ENCODE measurements around the gene FAM24B.
"Not testable (repeated sequence)": the region's sequence is repeated elsewhere in the genome, so short reads cannot be mapped to it uniquely, and the experiment has no call there.

The FAM24B gene, protein sequence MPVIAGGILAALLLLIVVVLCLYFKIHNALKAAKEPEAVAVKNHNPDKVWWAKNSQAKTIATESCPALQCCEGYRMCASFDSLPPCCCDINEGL

DNA sequence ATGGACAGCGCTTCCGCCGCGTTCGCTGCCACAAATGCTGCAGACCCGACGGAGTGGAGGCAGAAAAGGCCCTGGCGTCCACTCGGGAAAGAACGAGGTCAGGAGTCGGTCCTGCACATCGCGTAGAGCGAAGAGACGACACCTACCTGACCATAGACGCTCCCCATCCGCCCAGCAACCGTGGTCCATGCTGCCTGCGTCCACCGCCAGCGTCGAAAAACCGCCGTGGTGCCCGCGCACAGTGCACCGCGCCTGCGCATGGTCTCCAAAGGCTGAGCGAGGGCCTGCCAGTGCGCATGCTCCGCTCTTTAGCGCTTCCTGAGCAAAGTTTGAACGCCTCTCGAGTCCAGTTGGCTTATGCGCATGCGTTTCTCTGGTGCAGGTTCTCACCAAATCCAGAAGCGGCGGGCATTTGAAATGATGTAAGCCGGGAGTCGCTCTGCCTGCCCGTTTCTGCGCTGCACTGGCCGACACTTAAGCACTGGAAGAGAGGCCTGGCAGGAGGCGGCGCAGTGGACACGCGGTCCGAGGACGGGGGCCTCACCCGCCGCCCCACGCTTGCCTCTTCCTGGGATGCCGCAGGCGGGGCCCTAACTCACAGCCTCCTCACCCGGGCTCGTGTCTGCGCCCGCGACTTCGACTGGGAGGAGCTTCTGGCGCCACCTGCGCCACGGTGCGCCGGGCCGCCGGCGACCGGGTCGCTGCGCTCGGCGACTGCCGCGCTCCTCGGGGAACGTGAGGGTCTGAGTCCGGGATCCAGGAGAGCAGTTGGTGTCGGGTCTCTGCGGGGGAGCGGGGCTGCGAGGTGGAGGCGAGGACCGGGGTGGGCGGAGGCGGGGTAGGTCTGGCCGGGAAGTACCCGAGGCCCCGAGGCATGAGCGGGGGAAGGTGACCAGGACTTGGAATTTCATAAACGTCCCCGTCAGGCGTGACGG lies at the start of gene FAM24B:
Gene FAM24B, minus strand, starts transcription at position 243 of the 935 bp plus-strand sequence. CDS start 29,066 bp downstream, outside the sequence.
- peak; percentile 90 for DNase-seq (ENCODE audit: low spot score)

DNA sequence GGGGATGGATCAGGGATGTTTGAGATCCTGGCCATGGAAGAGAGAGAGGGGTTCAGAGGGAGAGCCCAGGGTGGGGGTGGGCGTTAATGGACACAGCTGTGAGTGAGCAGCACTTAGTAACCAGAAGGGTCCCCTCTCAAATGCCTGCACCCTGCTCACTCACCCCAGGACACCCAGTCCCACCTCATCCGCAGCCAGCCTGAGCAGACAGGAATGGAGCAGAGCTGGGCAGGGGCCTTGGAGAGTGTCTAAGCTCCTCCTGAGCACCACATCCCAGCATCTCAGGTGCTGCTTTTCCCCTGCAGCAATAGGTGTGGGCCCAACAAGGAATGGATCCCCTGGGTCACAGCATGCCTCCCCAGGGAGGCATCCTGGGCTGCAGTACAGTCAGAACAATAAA lies 36.3 kb upstream of the FAM24B start:
- DNase-seq (ENCODE audit: low spot score), result no peak

DNA sequence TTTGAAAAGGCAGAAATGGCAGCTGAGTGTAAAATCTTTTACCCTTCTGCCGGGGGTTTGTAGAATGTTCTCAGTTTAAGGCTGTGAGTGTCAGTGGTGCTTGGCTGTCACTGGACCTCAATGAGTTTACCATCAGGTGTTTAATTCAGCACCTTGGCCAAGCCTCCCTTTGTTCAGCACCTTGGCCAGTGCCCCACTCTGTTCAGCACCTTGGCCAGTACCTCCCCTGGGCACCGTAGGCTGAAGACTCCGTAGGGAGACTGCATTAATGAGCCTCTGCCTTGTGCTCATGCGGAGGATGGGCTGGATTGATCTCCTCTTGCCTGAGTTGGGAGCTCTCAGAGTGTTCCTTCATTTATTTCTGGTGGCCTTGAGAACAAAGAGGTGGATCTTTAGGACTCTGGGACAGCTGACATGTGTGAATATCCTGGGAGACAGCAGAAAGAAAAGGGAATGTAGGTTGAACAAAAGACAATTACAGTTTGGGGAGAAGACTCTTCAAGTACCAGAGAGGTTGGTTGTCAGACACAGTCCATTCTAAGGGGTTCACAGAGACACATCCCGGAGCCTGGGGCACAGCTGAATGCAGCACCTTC lies 32.6 kb upstream of the FAM24B start:
- peak; percentile 36 for DNase-seq (ENCODE audit: low spot score)

DNA sequence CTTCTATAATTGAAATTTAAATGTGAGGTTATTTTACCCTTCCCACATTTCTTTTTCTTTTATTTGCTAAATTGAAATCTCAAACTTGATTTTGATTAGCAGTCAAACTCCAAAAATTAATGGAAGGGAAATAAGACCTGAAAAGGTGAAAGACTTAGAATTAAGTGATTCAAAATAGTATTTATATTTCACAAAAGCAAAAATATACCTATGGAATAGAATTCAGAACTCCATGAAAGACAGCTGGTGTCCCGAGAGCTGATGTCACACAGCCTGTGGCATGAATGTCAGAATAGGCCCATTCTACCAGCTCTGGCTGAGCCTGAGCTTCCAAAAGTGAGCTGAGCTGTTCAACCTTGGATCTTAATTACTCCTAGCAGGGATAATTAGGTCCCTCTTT lies 30.9 kb upstream of the FAM24B start, which contains the start of gene FAM24A:
Gene FAM24A, plus strand, starts transcription at position 301 of the 400 bp plus-strand sequence. CDS start 1,025 bp downstream, outside the sequence.
- no peak for DNase-seq (ENCODE audit: low spot score)

DNA sequence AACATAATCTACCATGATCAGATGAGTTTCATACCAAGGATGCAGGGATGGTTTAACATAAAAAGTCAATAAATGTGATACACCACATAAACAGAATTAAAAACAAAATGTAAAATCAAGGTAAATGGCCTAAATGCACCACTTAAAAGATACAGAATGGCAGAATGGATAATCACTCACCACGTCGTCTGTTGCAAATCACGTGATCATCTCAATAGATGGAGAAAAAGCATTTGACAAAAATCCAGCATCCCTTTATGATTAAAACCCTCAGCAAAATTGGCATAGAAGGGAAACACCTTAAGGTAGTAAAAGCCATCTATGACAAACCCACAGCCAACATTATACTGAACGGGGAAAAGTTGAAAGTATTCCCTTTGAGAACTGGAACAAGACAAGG lies 24.5 kb upstream of the FAM24B start:
- not testable (repeated sequence) for DNase-seq (ENCODE audit: low spot score)

DNA sequence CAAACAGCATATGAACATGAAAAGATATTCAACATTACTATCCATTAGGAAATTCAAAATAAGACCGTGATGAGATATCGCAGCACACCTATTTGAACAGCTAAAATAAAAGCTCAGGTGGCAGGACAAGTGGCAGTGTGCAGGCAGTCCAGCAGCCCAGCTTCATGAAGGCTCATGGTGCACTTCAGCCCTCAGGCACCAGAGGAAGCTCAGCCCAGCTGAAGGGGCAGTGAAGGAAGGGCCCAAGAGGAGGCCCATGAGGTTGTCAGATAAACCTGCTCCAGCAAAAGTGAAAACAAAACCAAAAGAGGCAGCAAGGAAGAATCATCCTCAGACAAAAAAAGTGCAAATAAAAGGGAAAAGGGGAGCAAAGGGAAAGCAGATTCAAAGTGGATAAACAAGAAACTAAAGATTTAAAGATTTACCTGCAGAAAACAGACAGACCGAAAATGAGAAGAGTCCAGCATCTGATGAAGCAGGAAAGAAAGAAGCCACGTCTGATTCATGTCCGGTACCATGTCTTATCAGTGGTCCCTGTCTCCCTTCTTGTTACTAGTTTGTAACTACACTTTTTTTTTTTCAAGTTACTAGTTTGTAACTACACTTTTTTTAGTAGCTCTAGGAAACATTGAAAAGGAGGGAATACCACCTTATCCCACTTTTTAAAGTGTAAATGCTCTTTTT lies 15.0 kb upstream of the FAM24B start:
- no peak for DNase-seq (ENCODE audit: low spot score)

DNA sequence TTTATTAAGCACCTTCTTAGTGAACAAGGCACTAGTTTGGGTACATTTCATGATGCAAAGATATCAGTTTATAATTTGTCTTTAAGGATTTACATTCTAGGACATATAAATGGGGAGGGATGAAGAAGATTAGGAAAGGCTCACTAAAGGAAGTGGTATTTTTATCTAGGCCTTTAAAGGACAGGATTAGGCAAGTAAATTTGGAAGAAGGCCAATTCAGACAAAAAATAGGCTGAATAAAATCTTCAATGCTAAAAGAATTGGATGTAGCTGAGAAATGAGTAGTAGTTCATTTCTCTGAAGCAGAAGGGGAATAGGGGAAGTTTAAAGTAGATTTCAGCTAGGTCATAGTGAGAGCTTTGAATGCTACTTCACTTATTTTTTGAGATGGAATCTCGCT lies 4.8 kb upstream of the FAM24B start:
- no peak for DNase-seq (ENCODE audit: low spot score)

DNA sequence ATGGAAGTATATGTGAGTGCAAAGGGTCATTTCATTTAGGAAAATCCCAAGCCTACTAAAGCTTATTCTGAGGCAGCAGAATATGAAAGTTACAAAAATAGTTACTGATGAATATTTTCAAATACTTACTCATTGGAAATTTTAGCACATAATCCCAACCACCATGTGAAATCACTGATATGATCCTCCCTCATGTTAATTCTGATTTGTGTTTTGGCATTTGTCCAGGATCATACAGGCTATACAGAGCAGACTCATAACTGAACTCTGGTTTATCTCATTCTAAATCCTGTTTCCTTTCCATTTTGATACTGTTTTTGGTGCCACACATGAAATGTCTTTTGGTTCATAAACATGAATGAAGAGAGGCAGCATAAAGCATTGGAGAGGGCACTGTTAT lies 3.4 kb upstream of the FAM24B start:
- no peak for DNase-seq (ENCODE audit: low spot score)

DNA sequence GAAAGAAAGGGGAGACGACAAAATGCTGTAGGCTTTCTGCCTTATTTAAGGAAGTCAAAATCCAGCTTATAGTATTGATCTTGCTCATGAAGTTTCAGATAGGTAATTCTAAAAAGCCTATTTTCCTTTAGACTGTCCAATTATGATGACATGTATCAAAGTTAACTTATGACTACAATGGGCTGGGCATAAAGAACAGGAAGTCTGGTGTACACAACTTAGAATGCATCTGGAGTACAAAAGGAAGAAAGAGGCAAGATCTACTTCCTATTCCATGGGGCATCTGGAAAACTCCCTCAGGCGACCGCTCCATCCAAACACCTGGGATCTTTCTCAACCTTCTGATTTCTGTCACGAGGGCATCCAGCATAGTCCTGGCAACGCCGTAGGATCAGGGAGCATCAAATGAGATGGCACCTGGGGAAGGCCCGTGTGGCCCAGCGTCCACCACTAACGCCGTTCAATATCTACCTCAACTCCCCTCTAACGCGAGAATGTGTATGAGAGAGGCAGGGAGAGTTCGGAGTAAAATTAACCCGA lies 512 bp downstream of the FAM24B start:
- no peak for DNase-seq (ENCODE audit: low spot score)

DNA sequence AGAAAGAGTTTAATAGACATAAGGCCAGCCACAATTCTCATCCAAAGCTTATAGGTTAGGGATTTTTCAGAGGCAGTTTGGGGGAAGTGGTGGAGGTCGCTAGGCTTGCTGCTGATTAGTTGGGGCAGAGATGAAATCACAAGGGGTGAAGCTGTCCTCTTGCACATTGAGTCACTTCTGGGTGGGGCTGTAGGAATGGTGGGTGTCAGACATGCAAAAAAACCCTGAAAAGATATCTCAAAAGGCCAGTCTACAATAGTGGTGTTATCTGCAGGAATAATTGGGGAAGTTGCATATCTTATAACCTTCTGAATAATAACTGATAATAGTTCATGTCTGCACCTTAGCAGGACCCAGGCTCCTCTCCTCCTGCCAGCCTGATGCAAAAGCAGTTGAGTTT lies 2.1 kb downstream of the FAM24B start:
- DNase-seq (ENCODE audit: low spot score), result no peak

DNA sequence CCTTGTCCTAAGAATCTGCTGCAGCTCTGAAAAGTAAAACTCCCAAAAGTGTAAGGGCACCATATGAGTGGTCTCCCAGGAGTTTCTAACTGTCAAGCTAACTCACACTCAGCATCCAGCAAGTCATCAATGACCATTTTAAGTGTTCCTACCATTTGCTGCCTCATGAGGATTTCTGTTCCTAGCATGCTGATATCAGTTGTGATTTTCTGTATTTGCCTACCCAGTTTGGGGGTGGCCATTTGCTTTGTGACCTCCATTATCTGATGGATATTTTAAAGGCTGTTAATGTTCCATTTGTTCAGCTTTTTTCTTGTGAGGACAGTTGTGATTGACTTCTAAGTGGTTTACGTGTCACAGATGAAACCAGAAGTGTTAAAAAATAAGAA lies 2.9 kb downstream of the FAM24B start:
- no peak for DNase-seq (ENCODE audit: low spot score)

DNA sequence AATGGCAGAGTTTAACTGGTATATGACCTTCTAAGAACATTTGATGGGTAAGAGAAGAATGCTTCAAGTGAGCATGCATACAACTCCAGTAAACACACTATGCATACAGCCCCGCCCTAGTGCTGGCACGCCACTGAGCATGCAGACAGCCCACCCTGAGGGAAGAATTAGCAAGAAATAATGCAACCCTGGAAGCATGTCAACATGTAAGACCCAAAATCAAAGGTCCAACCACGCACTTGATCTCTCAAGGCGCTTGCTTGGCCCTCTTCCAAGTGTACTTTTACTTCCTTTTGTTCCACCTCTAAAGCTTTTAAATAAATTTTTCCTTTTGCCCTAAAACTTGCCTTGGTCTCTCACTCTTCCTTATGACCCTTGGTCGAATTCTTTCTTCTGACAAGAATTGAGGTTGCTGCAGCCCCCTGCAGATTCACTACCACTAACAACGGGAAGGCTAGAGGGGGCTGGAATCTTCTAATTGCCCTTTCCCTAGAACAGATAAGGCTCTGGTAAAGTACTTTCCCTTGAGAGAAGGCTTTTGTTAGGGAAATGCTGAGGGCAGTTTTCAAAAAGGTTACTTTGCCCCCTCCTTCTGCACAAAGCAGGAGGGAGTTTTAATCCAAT lies 3.4 kb downstream of the FAM24B start:
- no peak for DNase-seq (ENCODE audit: low spot score)

DNA sequence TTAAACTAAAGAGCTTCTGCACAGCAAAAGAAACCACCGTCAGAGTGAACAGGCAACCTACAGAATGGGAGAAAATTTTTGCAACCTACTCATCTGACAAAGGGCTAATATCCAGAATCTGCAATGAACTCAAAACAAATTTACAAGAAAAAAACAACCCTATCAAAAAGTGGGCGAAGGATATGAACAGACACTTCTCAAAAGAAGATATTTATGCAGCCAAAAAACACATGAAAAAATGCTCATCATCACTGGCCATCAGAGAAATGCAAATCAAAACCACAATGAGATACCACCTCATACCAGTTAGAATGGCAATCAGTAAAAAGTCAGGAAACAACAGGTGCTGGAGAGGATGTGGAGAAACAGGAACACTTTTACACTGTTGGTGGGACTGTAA lies 7.4 kb downstream of the FAM24B start:
- not testable (repeated sequence) for DNase-seq (ENCODE audit: low spot score)

DNA sequence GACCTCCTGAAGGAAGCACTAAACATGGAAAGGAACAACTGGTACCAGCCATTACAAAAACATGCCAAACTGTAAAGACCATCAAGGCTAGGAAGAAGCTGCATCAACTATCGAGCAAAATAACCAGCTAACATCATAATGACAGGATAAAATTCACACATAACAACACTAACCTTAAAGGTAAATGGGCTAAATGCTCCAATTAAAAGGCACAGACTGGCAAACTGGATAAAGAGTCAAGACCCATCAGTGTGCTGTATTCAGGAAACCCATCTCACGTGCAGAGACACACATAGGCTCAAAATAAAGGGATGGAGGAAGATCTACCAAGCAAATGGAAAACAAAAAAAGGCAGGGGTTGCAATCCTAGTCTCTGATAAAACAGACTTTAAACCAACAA lies 10.6 kb downstream of the FAM24B start:
- not testable (repeated sequence) for DNase-seq (ENCODE audit: low spot score)

DNA sequence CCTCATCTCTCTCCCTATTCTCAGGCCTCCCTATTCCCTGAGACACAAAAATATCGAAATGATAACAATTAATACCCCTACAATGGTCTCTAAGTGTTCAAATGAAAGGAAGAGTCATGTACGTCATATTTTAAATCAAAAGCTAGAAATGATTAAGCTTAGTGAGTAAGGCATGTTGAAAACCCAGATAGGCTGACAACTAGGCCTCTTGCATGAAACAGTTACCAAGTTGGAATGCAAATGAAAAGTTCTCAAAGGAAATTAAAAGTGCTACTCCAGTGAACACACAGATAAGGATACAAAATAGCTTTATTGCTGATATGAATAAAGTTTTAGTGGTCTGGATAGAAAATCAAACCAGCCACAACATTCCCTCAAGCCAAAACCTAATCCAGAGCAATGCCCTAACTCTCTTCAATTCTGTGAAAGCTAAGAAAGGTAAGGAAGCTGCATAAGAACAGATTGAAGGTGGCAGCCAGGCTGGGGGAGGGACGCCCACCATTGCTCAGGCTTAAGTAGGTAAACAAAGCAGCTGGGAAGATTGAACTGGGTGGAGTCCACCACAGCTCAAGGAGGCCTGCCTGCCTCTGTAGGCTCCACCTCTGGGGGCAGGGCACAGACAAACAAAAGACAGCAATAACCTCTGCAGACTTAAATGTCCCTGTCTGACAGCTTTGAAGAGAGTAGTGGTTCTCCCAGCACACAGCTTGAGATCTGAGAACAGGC lies 12.5 kb downstream of the FAM24B start:
- DNase-seq (ENCODE audit: low spot score), result not testable (repeated sequence)

DNA sequence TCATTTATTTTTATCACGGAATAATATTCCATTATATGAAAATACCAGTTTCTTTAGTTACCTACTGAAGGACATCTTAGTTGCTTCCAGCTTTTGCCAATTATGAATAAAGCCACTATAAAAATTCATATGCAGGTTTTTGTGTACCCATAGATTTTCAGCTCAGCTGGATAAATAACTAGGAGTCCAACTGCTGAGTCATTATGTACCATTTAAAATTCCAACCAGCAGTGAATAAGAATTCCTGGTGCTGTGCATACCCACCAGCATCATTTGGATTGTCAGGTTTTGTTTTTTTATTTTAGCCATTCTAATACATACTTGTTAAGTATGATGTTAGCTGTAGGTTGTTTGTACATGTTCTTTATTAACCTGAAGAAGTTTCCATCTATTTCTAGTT lies 14.5 kb downstream of the FAM24B start:
- no peak for DNase-seq (ENCODE audit: low spot score)

DNA sequence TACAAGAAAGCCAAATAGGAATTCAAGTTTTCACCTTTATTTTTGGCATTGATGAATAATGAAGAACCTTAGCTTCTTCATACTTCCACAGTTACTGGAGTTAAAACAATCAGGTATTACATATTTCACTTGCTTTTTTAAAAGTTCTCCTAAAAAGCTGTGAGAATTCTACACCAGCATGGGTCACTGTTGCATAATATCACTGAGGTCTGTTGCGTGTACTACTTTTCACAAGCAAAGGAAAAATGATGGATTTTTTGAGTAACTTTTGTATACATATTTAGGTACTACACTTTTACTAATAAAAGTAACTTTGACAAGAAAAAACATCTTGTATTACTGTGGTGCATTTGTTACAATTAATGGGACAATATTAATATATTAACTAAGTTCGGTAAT lies 15.2 kb downstream of the FAM24B start:
- no peak for DNase-seq (ENCODE audit: low spot score)

DNA sequence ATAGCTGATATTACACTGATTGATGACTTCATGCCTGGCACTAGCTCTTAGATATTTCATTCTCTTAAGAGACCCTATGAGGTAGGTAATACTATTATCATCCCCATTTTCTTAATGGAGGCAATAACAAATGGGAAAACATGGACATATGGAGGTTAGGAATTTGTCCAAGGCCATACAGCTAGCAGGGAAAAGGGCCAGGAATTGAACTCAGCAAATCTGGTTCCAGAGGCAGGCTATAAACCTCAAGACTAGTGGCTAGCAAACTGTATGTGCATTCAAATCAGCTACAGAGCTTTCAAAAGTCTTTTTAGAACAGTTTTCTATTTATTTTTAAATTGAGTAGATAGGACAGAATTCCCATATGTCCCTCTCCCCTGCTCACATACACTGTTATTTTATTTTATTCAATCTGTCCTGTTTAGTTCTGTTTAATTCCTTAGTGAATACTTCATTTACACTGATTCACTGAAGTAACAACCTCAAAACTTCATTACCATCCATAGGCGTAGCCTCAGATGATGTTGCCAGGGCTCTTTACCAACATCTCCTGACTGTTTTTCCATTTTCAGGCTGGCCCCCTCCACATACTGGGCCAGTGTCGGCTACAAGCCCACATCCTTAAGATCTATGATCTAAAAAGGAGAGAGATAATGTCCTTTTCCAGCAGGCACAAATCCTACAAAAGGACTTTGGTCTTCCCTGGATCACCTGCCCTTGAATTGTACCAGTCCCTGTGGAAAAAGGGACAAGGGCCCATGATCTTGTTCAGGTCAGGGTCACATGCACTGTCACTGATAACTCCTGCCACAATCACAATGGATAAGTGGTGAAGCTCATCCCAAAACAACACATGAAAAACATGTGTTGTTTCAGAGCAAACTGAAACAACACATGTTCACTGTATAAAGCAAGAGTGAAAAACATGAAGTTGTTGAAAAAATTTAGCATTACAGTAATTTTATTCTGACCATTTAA lies 15.9 kb downstream of the FAM24B start:
- DNase-seq (ENCODE audit: low spot score), result no peak

DNA sequence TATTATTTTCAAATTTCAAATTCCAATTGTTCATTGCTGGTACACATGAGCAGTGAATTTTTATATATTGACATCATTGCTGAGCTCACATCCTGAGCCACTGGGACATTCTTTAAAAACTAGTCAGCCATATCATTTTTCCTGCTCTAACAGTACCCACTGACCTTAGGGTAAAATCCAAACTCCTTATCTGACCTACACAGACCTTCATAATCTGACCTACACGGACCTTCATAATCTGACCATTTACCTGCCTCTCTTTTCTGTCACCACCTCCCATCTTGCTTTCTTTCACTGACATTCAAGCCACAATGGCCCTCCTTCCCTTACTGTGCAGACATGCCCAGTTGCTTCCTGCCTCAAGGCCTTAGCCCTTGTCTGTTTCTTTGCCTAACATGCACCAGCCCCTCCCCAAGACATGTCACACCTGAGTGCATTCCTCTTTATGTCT lies 17.6 kb downstream of the FAM24B start:
- peak; percentile 33 for DNase-seq (ENCODE audit: low spot score)

DNA sequence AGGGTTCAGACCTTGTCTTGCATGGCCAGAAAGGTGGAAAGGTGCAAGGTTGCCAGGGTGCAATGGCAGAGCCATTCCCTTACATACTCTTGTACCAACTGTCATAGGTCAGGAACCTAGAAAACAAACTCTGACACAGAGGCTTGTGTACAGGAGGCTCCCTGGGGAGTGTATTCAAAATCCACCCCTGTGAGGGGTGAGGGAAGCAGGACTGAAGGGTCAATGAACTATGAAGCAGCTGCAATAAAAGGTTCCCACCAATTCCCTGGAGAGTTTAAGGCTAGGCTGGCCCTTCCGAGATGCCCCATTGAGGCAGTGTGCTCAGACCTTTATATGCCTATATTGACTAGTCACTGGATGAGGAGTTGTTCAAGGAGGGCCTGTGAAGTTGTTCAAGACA lies 19.9 kb downstream of the FAM24B start:
- no peak for DNase-seq (ENCODE audit: low spot score)

All from hepatic stellate cell (primary cell).